GM06990 (cell line): Measurements from ENCODE around the gene AUTS2.

Source experiments
- DNase-seq: peaks from one replicate; pipeline ENCODE4 v3.0.0-alpha.2; 2011; ENCODE audit not compliant: insufficient read length; ENCODE audit errors: extremely low read depth
- H3K27me3 ChIP-seq: replicated peaks from 2 replicates; pipeline ENCODE4 v1.6.0; 2011; ENCODE audit warnings: low read length; ENCODE audit not compliant: control insufficient read depth, insufficient read depth
- H3K36me3 ChIP-seq: 2 replicates; pipeline ENCODE4 v1.5.1; 2011; ENCODE audit warnings: low read length; ENCODE audit not compliant: control insufficient read depth, insufficient read depth
- H3K4me3 ChIP-seq: replicated peaks from 2 replicates; pipeline ENCODE4 v1.5.1; 2011; ENCODE audit warnings: low read depth, mild to moderate bottlenecking, control low read depth, low read length
- CTCF ChIP-seq: IDR thresholded peaks from 2 replicates; pipeline ENCODE4 v1.5.1; 2011; ENCODE audit warnings: low read length, control low read depth, mild to moderate bottlenecking, inconsistent platforms; ENCODE audit not compliant: insufficient read depth, poor library complexity, severe bottlenecking

Gene AUTS2

GRCh38 chr7:70389531-70390151 is 791.4 kb downstream of the AUTS2 start:
- DNase-seq, result no peak
- H3K27me3 ChIP-seq, result no peaks in the 10 kb centered on the region
- H3K36me3 ChIP-seq, result no peaks in the 10 kb centered on the region
- no peak for TF ChIP-seq CTCF
- no peak overlapping the region for H3K4me3 ChIP-seq

- DNase-seq, result no peak
- TF ChIP-seq CTCF, result no peak
- no peak overlapping the region for H3K4me3 ChIP-seq
- no peaks in the 10 kb centered on the region for H3K36me3 ChIP-seq
- no peaks in the 10 kb centered on the region for H3K27me3 ChIP-seq
These were observed 792.0 kb downstream of the AUTS2 start for GRCh38 chr7:70390251-70390650.

GRCh38 chr7:70392256-70392876 is 794.1 kb downstream of the AUTS2 start:
- DNase-seq, result no peak
- TF ChIP-seq CTCF, result no peak
- no peaks in the 10 kb centered on the region for H3K36me3 ChIP-seq

GRCh38 chr7:70392877-70393435 is 794.7 kb downstream of the AUTS2 start:
- no peak for DNase-seq

More at GRCh38 chr7:70392256-70392876, 794.1 kb downstream of the AUTS2 start:
- H3K4me3 ChIP-seq, result no peak overlapping the region
- H3K27me3 ChIP-seq, result no peaks in the 10 kb centered on the region

GRCh38 chr7:70393956-70394355 is 795.7 kb downstream of the AUTS2 start:
- Histone ChIP-seq H3K4me3 (no peak overlapping the region), H3K27me3 (no peaks in the 10 kb centered on the region), H3K36me3 (no peaks in the 10 kb centered on the region)
- DNase-seq, result no peak
- TF ChIP-seq CTCF, result no peak

More at GRCh38 chr7:70392877-70393435, 794.7 kb downstream of the AUTS2 start:
- Histone ChIP-seq H3K36me3 (no peaks in the 10 kb centered on the region), H3K4me3 (no peak overlapping the region), H3K27me3 (no peaks in the 10 kb centered on the region)
- TF ChIP-seq CTCF, result no peak
